NCI-H2171 treated with DMSO at 0.1 percent for 48 hours (cell line): ENCODE measurements around the gene CACTIN.

Source experiments
- DNase-seq: peaks from one replicate; lab custom pipeline; 2025; lab: John Stamatoyannopoulos, UW

The CACTIN gene

GRCh38 chr19:3563709-3564524, 62.7 kb downstream of the CACTIN start:
- no peak for DNase-seq
